Activated naive CD4-positive, alpha-beta T cell treated with anti-CD3 and anti-CD28 coated beads, Interleukin-2, amount 50 U/mL, for 72 hours (primary cell): ENCODE data around the gene ARAF. TPM values are rescaled to one million over a fixed set of nuclear protein-coding genes. Genes with fewer than 3 reads are reported as not detected.
"Not testable (repeated sequence)": the region's sequence is repeated elsewhere in the genome, so short reads cannot be mapped to it uniquely, and the experiment has no call there.

Experiments
- ATAC-seq, 2 donors: fragments of 150-1000 bp; cut with Tn5 transposase; 2 replicates each; pipeline ENCODE4 v1.10.0; 2021; ENCODE audit warnings: mild to moderate bottlenecking in 2 of 2, moderate library complexity in 2 of 2
- DNase-seq, 2 donors: peaks; one replicate each; pipeline ENCODE4 v3.0.0; 2021 to 2022; ENCODE audit warnings: low spot score in 2 of 2
- H3K27ac Mint-ChIP-seq, 2 donors: one replicate each; pipeline ENCODE4 v1.8.0; 2022; ENCODE audit warnings: mild to moderate bottlenecking in 2 of 2, mixed read lengths in 2 of 2
- H3K36me3 Mint-ChIP-seq, 2 donors: one replicate each; pipeline ENCODE4 v1.8.0; 2022; ENCODE audit warnings: mixed read lengths in 2 of 2
- H3K9me3 Mint-ChIP-seq, 2 donors: one replicate each; pipeline ENCODE4 v1.8.0; 2022; ENCODE audit warnings: mixed read lengths in 2 of 2
- total RNA-seq, 2 donors: library from RNA; stranded (reverse); gene quantifications; one replicate each; pipeline ENCODE4 v1.2.3, GENCODE V29; 2022

The ARAF gene
- total RNA-seq, 2 donors from 2014 or later: 75.5 to 83.9 TPM

DNA sequence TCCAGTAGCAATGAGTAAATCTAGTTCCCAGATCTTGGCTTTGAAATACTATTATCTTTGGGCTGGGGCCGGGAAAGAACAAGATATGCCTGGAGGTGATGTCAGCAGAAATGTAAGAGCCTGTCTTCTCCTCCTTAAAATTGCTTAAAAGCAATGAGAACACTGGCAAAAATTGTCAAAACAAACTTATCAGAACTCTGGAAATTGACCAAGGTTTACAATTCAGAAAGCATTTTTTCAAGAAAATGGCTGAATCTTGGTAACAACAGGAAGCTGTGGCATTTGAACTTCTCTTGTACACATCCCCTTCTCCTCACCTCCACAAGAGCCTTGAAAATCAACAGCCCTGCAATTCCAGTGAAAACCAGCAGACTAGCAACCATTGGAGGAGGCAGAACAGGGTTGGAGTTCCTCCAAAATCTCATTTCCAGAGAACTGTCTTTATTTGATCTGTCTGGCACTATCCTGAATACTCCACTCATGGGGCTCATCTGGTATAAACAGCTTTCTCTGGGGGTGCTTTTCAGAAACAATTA lies 34.8 kb downstream of the ARAF start:
- Mint-ChIP-seq H3K36me3 (peaks cover 5 to 12% of the 10 kb centered on the region in 2 donors), H3K9me3 (peaks cover 4 to 5% of the 10 kb centered on the region in 2 donors), H3K27ac (no peak overlapping the region)
- no peak for ATAC-seq
- no peak for DNase-seq

GRCh38 chrX:47596256-47596655 lies 35.3 kb downstream of the ARAF start:
- H3K9me3 Mint-ChIP-seq: peaks cover 4 to 5% of the 10 kb centered on the region in 2 donors
- ATAC-seq: no peak
- H3K27ac Mint-ChIP-seq: no peak overlapping the region
- no peak for DNase-seq
- peaks cover 5 to 12% of the 10 kb centered on the region in 2 donors for H3K36me3 Mint-ChIP-seq

DNA sequence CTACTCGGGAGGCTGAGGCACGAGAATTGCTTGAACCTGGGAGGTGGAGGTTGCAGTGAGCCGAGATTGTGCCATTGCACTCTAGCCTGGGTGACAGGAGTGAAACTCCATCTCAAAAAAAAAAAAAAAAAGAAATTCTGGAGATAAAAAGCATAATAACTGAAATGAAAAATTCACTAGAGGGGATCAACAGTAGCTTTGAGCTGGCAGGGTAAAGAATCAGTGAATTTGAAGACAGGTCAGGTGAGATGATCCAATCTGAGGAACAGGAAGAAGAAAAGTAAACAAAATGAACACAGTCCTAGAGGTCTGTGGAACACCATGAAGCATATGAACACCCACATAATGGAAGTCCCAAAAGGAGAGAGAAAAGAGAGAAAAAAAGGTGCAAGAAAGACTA lies 36.2 kb downstream of the ARAF start:
- ATAC-seq (no peak), DNase-seq (no peak)
- Mint-ChIP-seq H3K36me3 (peaks cover 5 to 12% of the 10 kb centered on the region in 2 donors), H3K9me3 (peaks cover 4 to 5% of the 10 kb centered on the region in 2 donors), H3K27ac (no peak overlapping the region)

- ATAC-seq, DNase-seq, H3K36me3 Mint-ChIP-seq, H3K9me3 Mint-ChIP-seq, H3K27ac Mint-ChIP-seq: not testable (repeated sequence)
Measured at GRCh38 chrX:47603125-47603524, 42.1 kb downstream of the ARAF start.

- no peak for DNase-seq
- Mint-ChIP-seq H3K9me3 (no peaks in the 10 kb centered on the region), H3K36me3 (no peaks in the 10 kb centered on the region), H3K27ac (no peak overlapping the region)
- ATAC-seq: no peak
Measured at GRCh38 chrX:47605024-47605423, 44.0 kb downstream of the ARAF start.

- ATAC-seq (no peak), DNase-seq (no peak)
- Mint-ChIP-seq H3K36me3 (no peaks in the 10 kb centered on the region), H3K9me3 (no peaks in the 10 kb centered on the region), H3K27ac (no peak overlapping the region)
Measured at GRCh38 chrX:47607091-47607490, 46.1 kb downstream of the ARAF start.

GRCh38 chrX:47608130-47608810 lies 47.3 kb downstream of the ARAF start:
- ATAC-seq: no peak
- Mint-ChIP-seq H3K36me3 (no peaks in the 10 kb centered on the region), H3K27ac (no peak overlapping the region), H3K9me3 (no peaks in the 10 kb centered on the region)
- no peak for DNase-seq

GRCh38 chrX:47610511-47610910 lies 49.5 kb downstream of the ARAF start:
- H3K36me3 Mint-ChIP-seq: no peaks in the 10 kb centered on the region
- ATAC-seq (no peak), DNase-seq (no peak)
- no peaks in the 10 kb centered on the region for H3K9me3 Mint-ChIP-seq
- H3K27ac Mint-ChIP-seq: no peak overlapping the region

DNA sequence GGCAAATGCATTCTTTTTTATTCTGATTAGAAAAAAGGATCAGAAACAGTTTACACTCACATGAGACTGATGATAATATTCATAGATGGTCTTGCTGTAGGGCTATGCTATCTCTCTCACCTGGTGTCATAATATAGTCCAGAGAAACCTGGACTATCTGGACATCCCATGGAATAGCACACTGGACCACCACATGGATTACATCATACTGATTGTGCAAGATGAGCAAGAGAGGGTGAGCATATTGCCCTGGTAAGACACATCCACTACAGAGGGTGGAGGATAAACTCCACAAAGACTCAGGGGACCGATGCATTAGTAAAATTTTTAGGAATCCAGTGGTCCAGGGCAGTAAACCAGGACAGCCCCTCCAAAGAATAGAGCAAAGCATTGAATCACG lies 50.5 kb downstream of the ARAF start:
- Mint-ChIP-seq H3K9me3 (no peaks in the 10 kb centered on the region), H3K36me3 (no peaks in the 10 kb centered on the region), H3K27ac (no peak overlapping the region)

GRCh38 chrX:47611926-47612325 lies 50.9 kb downstream of the ARAF start:
- H3K36me3 Mint-ChIP-seq: no peaks in the 10 kb centered on the region
- DNase-seq: no peak
- H3K27ac Mint-ChIP-seq: no peak overlapping the region
- no peaks in the 10 kb centered on the region for H3K9me3 Mint-ChIP-seq
- no peak for ATAC-seq

More for the DNA sequence above, 50.5 kb downstream of the ARAF start:
- no peak for DNase-seq
- no peak for ATAC-seq

DNA sequence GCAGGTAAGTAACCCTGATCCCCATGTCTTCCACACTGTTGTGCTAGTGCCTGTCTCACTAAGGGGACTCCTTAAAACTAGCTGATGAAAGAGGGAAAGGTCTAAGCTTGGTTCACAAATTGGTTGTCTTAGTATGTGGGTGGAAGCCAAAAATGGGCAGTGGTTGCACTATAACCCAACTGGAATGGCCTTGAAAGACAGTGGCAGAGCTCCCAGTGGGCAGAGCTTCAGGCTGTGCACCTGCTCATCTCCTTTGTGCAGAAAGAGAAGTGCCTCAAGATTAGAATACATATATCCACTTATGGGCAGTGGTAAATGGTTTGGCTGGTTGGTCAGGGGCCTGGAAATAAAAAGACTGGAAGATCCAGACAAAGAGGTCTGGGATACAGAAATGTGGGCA lies 51.4 kb downstream of the ARAF start:
- H3K27ac Mint-ChIP-seq: no peak overlapping the region
- DNase-seq (no peak), ATAC-seq (no peak)
- no peaks in the 10 kb centered on the region for H3K36me3 Mint-ChIP-seq
- no peaks in the 10 kb centered on the region for H3K9me3 Mint-ChIP-seq

- Mint-ChIP-seq H3K9me3 (no peaks in the 10 kb centered on the region), H3K36me3 (no peaks in the 10 kb centered on the region), H3K27ac (no peak overlapping the region)
- ATAC-seq (no peak), DNase-seq (no peak)
Measured at GRCh38 chrX:47613082-47613481, 52.1 kb downstream of the ARAF start.

- DNase-seq: no peak
- no peak for ATAC-seq
Measured at GRCh38 chrX:47614618-47615017, 53.6 kb downstream of the ARAF start.

DNA sequence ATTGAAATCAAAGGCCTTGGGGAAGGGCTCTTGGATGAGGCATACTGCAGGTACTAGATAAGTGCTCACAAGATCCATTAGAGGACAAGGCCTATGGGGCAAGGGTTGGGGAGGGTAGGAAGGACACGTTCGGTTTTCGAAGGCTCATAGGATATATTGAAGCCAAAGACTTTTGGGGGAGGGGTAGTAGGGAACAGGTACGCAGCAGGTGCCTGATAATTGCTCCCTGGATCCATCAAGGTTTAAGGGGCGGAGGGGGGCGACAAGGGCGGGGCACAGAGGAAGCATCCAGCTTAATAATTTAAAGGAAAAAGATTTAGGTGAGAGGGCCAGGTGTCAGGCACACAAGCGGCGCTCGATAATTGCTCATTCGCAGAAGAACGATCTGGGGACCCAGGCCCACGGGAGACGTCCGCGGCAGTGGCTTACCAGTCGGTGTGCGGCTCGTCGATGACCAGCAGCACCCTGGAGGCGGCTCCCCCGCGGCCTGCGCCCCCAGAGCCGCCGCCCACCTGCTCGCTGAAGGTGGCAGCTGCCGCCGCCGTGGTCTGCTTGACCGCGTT lies 58.0 kb downstream of the ARAF start:
- Mint-ChIP-seq H3K9me3 (no peaks in the 10 kb centered on the region), H3K27ac (no peak overlapping the region)
- no peak for ATAC-seq

More at GRCh38 chrX:47614618-47615017, 53.6 kb downstream of the ARAF start:
- Mint-ChIP-seq H3K27ac (no peak overlapping the region), H3K36me3 (no peaks in the 10 kb centered on the region), H3K9me3 (no peaks in the 10 kb centered on the region)

GRCh38 chrX:47619486-47620302 lies 58.7 kb downstream of the ARAF start, which contains the start of gene SYN1:
Gene SYN1 (minus strand): TSS chrX:47619857. CDS start chrX:47619728, 129 bp downstream.
- peak; percentile 72 to 84 for DNase-seq
- H3K27ac Mint-ChIP-seq: peak within 1 kb of the TSS in 1 of 2 donors; percentile 75
- H3K36me3 Mint-ChIP-seq: no peaks in the 10 kb centered on the region
- no peaks in the 10 kb centered on the region for H3K9me3 Mint-ChIP-seq
- ATAC-seq: peak; percentile 83 to 84

More for the DNA sequence above, 58.0 kb downstream of the ARAF start:
- no peak for DNase-seq
- H3K36me3 Mint-ChIP-seq: no peaks in the 10 kb centered on the region

DNA sequence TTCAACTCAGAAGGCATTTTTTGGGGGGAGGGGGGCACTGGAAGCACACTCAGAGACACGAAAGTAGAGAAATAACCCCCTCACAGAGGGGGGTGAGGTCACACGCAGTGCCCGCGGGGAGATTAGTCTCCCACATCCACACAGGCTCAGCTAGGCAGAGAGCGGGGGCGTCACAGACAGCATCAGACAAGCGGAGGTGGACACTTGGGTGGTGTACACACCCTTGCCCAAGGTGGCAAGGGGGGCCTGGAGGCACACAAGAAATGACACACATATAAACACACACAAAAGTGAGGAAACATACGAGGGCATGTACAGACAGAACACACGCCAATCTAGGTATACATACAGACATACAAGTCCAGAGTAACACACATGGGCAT lies 59.3 kb downstream of the ARAF start:
- Mint-ChIP-seq H3K9me3 (no peaks in the 10 kb centered on the region), H3K36me3 (no peaks in the 10 kb centered on the region), H3K27ac (peak overlapping the region in 1 of 2 donors; percentile 75)
- peak in 1 of 2 donors; percentile 8 for ATAC-seq
- DNase-seq: no peak
